IMR-90 (cell line): ENCODE measurements around the gene PRPSAP1.

Experiments
- BHLHE40 ChIP-seq: fragments of 150-350 bp; IDR thresholded peaks from 2 replicates; pipeline ENCODE4 v1.6.1; 2016; ENCODE audit warnings: mild to moderate bottlenecking, low read depth, low read length
- MAFK ChIP-seq: IDR thresholded peaks from 2 replicates; pipeline ENCODE4 v1.6.1; 2012; ENCODE audit warnings: low read depth, low read length, improper control_type of control experiment
- MXI1 ChIP-seq: IDR thresholded peaks from 2 replicates; pipeline ENCODE4 v1.6.1; 2012; ENCODE audit warnings: low read depth, mild to moderate bottlenecking, low read length, moderate library complexity, borderline replicate concordance
- RAD21 ChIP-seq: IDR thresholded peaks from 2 replicates; pipeline ENCODE4 v1.6.1; 2012; ENCODE audit warnings: low read length, improper control_type of control experiment
- RFX5 ChIP-seq: IDR thresholded peaks from 2 replicates; pipeline ENCODE4 v1.8.0; 2012; ENCODE audit warnings: low read depth, mild to moderate bottlenecking, low read length, moderate library complexity
- SMC3 ChIP-seq: fragments of 150-350 bp; IDR thresholded peaks from 2 replicates; pipeline ENCODE4 v1.6.1; 2016; ENCODE audit warnings: low read depth, mild to moderate bottlenecking, antibody characterized with exemption, low read length, moderate library complexity
- TF ChIP-seq, protein P1 (sequence below): conservative IDR thresholded peaks from 2 replicates; pipeline ENCODE4 v1.5.1; 2012; ENCODE audit warnings: mild to moderate bottlenecking, low read depth, low read length, improper control_type of control experiment

DNA sequence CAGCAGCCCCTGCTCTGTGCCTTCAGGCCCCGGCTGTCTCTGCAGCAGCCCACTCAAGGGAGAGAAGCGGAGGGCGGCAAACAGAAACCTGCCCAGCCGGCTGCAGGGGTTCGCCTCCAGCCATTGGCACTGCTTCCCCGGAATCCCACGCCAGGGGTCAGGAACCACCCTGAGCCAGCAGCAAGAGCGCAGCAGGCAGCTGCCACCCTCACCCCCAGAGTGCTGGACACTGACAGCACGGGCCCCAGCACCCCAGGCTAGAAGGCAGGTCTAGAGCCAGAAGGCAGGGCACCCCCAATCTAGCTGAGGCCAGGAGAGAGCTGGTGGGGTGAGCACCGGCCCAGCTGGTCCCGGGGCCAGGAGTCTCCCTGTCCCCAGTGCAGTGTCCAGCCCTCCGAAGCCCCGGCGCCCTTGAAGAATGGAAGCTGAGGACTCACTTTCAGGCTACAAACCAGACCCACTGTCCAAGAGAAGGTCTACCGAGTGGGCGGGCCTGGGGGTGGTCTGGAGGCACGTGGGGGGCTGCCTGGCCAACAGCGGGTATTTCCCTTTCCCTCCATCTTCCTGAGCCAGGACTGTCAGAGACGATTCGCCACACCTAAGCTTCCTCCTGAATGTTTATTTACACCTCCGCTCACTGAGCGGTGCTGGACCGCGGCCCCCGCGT, 80.1 kb downstream of the PRPSAP1 start:
- TF ChIP-seq RAD21 (no peak), SMC3 (no peak), BHLHE40 (no peak), RFX5 (no peak), MXI1 (no peak), MAFK (no peak)
- TF ChIP-seq, protein P1, sequence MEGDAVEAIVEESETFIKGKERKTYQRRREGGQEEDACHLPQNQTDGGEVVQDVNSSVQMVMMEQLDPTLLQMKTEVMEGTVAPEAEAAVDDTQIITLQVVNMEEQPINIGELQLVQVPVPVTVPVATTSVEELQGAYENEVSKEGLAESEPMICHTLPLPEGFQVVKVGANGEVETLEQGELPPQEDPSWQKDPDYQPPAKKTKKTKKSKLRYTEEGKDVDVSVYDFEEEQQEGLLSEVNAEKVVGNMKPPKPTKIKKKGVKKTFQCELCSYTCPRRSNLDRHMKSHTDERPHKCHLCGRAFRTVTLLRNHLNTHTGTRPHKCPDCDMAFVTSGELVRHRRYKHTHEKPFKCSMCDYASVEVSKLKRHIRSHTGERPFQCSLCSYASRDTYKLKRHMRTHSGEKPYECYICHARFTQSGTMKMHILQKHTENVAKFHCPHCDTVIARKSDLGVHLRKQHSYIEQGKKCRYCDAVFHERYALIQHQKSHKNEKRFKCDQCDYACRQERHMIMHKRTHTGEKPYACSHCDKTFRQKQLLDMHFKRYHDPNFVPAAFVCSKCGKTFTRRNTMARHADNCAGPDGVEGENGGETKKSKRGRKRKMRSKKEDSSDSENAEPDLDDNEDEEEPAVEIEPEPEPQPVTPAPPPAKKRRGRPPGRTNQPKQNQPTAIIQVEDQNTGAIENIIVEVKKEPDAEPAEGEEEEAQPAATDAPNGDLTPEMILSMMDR: no peak
